ENCODE data around the gene OSBPL5. TPM values are rescaled to one million over a fixed set of nuclear protein-coding genes. Genes with fewer than 3 reads are reported as not detected.
A peak's percentile ranks its signal among the peaks of the same experiment; 100 is the strongest.

OSBPL5 gene
- total RNA-seq, 4 donors from 2014 or later = 14.1 to 67.6 (median 31.8) TPM

- ATAC-seq (ENCODE audit: low FRiP score) (peak; percentile 13), DNase-seq (ENCODE audit: low spot score) (no peak)
- TF ChIP-seq CTCF (IDR thresholded peaks at IDR 0.05) = no peak
Observed at GRCh38 chr11:3056296-3057068, 108.6 kb downstream of the OSBPL5 start.

- no peak for TF ChIP-seq CTCF (IDR thresholded peaks at IDR 0.05)
- no peak for DNase-seq (ENCODE audit: low spot score)
- ATAC-seq (ENCODE audit: low FRiP score) = no peak
Observed at GRCh38 chr11:3055891-3056290, 109.2 kb downstream of the OSBPL5 start.

GRCh38 chr11:3052567-3052966, 112.5 kb downstream of the OSBPL5 start:
- DNase-seq (ENCODE audit: low spot score) = no peak
- ATAC-seq (ENCODE audit: low FRiP score) = no peak
- TF ChIP-seq CTCF (IDR thresholded peaks at IDR 0.05) = no peak

GRCh38 chr11:3052109-3052479, 113.0 kb downstream of the OSBPL5 start:
- no peak for ATAC-seq (ENCODE audit: low FRiP score)
- no peak for TF ChIP-seq CTCF (IDR thresholded peaks at IDR 0.05)

GRCh38 chr11:3051196-3052108, 113.7 kb downstream of the OSBPL5 start:
- DNase-seq (ENCODE audit: low spot score) (no peak), ATAC-seq (ENCODE audit: low FRiP score) (no peak)
- no peak for TF ChIP-seq CTCF (IDR thresholded peaks at IDR 0.05)

More at GRCh38 chr11:3052109-3052479, 113.0 kb downstream of the OSBPL5 start:
- no peak for DNase-seq (ENCODE audit: low spot score)

- ATAC-seq (ENCODE audit: low FRiP score) (no peak), DNase-seq (ENCODE audit: low spot score) (no peak)
- TF ChIP-seq CTCF (IDR thresholded peaks at IDR 0.05) = no peak
Observed at GRCh38 chr11:3050386-3051195, 114.5 kb downstream of the OSBPL5 start.

Data from omental fat pad (tissue), 4 donors.